Neural cell (in vitro differentiated cells): ENCODE measurements around the gene YWHAE.

ENCODE experiments used
- CTCF ChIP-seq: fragments of 450-650 bp; IDR thresholded peaks from 2 replicates; pipeline ENCODE4 v1.5.1; 2014; ENCODE audit warnings: antibody characterized with exemption, mild to moderate bottlenecking, moderate library complexity; ENCODE audit not compliant: poor library complexity, severe bottlenecking
- EP300 ChIP-seq: fragments of 450-650 bp; conservative IDR thresholded peaks from 2 replicates; pipeline ENCODE4 v1.6.1; 2014; ENCODE audit warnings: antibody characterized with exemption, mild to moderate bottlenecking, moderate library complexity; ENCODE audit not compliant: poor library complexity, severe bottlenecking
- MXI1 ChIP-seq: fragments of 450-650 bp; conservative IDR thresholded peaks from 2 replicates; pipeline ENCODE4 v1.6.1; 2014; ENCODE audit warnings: antibody characterized with exemption, mild to moderate bottlenecking; ENCODE audit not compliant: poor library complexity, severe bottlenecking
- RAD21 ChIP-seq: fragments of 450-650 bp; conservative IDR thresholded peaks from 2 replicates; pipeline ENCODE4 v1.6.1; 2014; ENCODE audit warnings: antibody characterized with exemption, mild to moderate bottlenecking, moderate library complexity
- REST ChIP-seq: IDR thresholded peaks from 2 replicates; pipeline ENCODE4 v1.6.1; 2012; ENCODE audit warnings: borderline replicate concordance

GRCh38 chr17:1354030-1354429 lies 46.0 kb downstream of the YWHAE start:
- no peak for TF ChIP-seq CTCF
- TF ChIP-seq EP300: no peak
- no peak for TF ChIP-seq RAD21
- TF ChIP-seq MXI1: no peak
- TF ChIP-seq REST: no peak
